Measurements from ENCODE around the gene TBX4.

Gene TBX4

GRCh38 chr17:61474235-61474927 lies 22.2 kb downstream of the TBX4 start:
- Histone ChIP-seq H3K9ac (no peak overlapping the region), H4K20me1 (ENCODE audit: insufficient read depth) (no peaks in the 10 kb centered on the region), H2AFZ (ENCODE audit: low read depth) (no peak overlapping the region), H3K4me1 (ENCODE audit: low read depth, poor library complexity, severe bottlenecking) (no peaks in the 10 kb centered on the region), H3K79me2 (ENCODE audit: insufficient read depth, low read depth) (no peaks in the 10 kb centered on the region), H3K36me3 (ENCODE audit: insufficient read depth) (no peaks in the 10 kb centered on the region), H3K4me2 (no peak overlapping the region), H3K27me3 (ENCODE audit: insufficient read depth, low read depth) (no peaks in the 10 kb centered on the region), H3K27ac (no peak overlapping the region), H3K4me3 (IDR thresholded peaks at IDR 0.05; ENCODE audit: insufficient read depth, low read depth, low read length) (no peak overlapping the region)
- TF ChIP-seq, protein P1, sequence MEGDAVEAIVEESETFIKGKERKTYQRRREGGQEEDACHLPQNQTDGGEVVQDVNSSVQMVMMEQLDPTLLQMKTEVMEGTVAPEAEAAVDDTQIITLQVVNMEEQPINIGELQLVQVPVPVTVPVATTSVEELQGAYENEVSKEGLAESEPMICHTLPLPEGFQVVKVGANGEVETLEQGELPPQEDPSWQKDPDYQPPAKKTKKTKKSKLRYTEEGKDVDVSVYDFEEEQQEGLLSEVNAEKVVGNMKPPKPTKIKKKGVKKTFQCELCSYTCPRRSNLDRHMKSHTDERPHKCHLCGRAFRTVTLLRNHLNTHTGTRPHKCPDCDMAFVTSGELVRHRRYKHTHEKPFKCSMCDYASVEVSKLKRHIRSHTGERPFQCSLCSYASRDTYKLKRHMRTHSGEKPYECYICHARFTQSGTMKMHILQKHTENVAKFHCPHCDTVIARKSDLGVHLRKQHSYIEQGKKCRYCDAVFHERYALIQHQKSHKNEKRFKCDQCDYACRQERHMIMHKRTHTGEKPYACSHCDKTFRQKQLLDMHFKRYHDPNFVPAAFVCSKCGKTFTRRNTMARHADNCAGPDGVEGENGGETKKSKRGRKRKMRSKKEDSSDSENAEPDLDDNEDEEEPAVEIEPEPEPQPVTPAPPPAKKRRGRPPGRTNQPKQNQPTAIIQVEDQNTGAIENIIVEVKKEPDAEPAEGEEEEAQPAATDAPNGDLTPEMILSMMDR (conservative IDR thresholded peaks at IDR 0.05; ENCODE audit: low read depth, low read length), result no peak

DNA sequence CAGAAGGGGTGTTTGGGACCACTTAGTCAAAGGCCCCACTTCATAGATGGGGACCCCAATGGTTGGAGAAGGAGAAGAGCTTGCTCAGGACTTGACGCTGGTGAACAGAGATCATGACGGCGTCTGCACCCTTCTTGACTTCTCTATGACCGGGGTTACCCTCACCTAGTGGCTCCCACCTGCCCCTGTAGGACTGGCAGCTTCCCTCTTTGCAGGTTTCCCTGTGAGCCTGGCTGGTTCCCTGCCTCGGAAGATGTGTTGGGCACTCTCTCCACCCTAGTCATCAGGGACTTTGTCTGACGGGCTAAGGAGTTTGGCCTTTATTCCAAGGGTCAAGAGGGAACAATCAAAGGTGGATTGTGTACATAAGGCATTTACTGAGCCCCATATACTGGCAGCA lies 22.7 kb downstream of the TBX4 start:
- no peak overlapping the region for H3K27ac ChIP-seq

DNA sequence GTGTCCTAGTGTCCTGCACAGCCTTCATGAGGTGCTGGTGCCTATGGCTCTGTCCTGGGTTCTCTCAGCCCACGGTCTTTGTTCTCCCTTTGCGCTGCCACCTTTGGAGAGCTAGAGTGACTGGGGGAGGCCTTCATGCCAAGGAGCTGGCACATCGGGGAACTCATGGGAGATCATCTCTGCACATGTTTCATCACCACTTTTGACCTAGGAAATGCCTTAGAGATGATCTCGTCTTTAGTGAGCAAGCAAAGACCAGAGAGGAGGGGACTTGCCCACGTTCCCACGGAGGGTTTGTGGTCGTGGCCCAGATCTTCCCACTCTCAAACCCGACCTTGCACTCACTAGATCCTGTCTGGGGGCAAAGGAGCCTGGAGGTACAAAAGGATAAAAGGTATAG lies 23.5 kb downstream of the TBX4 start:
- Histone ChIP-seq H2AFZ (ENCODE audit: low read depth) (no peak overlapping the region), H3K9ac (no peak overlapping the region), H3K4me1 (ENCODE audit: low read depth, poor library complexity, severe bottlenecking) (no peaks in the 10 kb centered on the region), H3K79me2 (ENCODE audit: insufficient read depth, low read depth) (no peaks in the 10 kb centered on the region), H3K27ac (no peak overlapping the region), H3K36me3 (ENCODE audit: insufficient read depth) (no peaks in the 10 kb centered on the region), H3K4me2 (no peak overlapping the region), H3K4me3 (IDR thresholded peaks at IDR 0.05; ENCODE audit: insufficient read depth, low read depth, low read length) (no peak overlapping the region), H3K27me3 (ENCODE audit: insufficient read depth, low read depth) (no peaks in the 10 kb centered on the region), H4K20me1 (ENCODE audit: insufficient read depth) (no peaks in the 10 kb centered on the region)
- TF ChIP-seq, protein P1 (conservative IDR thresholded peaks at IDR 0.05; ENCODE audit: low read depth, low read length), result no peak

More for the DNA sequence above, 22.7 kb downstream of the TBX4 start:
- no peak overlapping the region for H3K4me3 ChIP-seq (IDR thresholded peaks at IDR 0.05; ENCODE audit: insufficient read depth, low read depth, low read length)
- H3K4me1 ChIP-seq (ENCODE audit: low read depth, poor library complexity, severe bottlenecking), result no peaks in the 10 kb centered on the region
- H4K20me1 ChIP-seq (ENCODE audit: insufficient read depth), result no peaks in the 10 kb centered on the region
- no peaks in the 10 kb centered on the region for H3K36me3 ChIP-seq (ENCODE audit: insufficient read depth)
- H3K4me2 ChIP-seq, result no peak overlapping the region
- H3K79me2 ChIP-seq (ENCODE audit: insufficient read depth, low read depth), result no peaks in the 10 kb centered on the region
- H2AFZ ChIP-seq (ENCODE audit: low read depth), result no peak overlapping the region
- TF ChIP-seq, protein P1 (conservative IDR thresholded peaks at IDR 0.05; ENCODE audit: low read depth, low read length), result no peak
- no peak overlapping the region for H3K9ac ChIP-seq
- no peaks in the 10 kb centered on the region for H3K27me3 ChIP-seq (ENCODE audit: insufficient read depth, low read depth)

DNA sequence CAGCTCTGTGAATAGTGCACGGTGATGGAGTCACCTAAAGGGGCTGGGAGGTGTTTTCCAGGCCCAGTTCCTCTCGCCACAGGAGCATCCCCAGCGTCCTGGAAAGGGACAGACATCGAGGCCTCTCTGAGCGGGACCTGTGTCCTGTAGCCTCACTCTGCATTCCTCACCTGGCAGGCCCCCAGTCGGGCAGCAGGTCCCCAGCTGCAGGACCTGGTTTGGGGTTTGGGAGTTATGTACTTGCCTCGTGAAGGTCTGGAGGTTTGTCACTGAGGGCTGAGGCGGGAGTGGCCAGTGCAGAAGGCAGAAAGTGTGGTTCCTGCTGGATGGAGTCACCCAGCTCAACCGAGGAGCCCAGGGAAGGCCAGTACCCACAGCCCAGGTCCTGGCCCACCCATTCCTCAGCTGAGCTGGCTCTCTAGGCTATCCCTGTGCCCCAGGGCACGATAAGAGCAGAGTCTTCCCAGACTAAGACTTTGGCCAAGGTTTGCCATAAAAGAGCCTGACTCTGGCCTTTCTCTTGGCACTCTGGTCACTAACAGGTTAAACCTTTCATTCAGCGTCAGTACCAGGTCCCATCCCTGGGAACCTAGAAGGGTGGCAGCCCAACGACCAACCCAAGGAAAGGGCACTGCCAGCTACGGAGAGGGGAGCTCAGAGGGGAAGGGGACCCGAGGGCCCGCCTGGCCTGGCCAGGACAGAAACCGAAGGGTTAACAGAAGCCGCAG lies 24.4 kb downstream of the TBX4 start:
- H2AFZ ChIP-seq (ENCODE audit: low read depth), result no peak overlapping the region
- TF ChIP-seq, protein P1 (conservative IDR thresholded peaks at IDR 0.05; ENCODE audit: low read depth, low read length), result no peak
- no peaks in the 10 kb centered on the region for H3K27me3 ChIP-seq (ENCODE audit: insufficient read depth, low read depth)
- no peaks in the 10 kb centered on the region for H3K4me1 ChIP-seq (ENCODE audit: low read depth, poor library complexity, severe bottlenecking)
- H3K9ac ChIP-seq, result no peak overlapping the region
- H4K20me1 ChIP-seq (ENCODE audit: insufficient read depth), result no peaks in the 10 kb centered on the region
- no peaks in the 10 kb centered on the region for H3K36me3 ChIP-seq (ENCODE audit: insufficient read depth)
- H3K79me2 ChIP-seq (ENCODE audit: insufficient read depth, low read depth), result no peaks in the 10 kb centered on the region
- H3K27ac ChIP-seq, result no peak overlapping the region
- no peak overlapping the region for H3K4me3 ChIP-seq (IDR thresholded peaks at IDR 0.05; ENCODE audit: insufficient read depth, low read depth, low read length)
- no peak overlapping the region for H3K4me2 ChIP-seq

All from KMS-11 (cell line).